Panc1 (cell line): ENCODE results near the gene ORC6. TPM values are rescaled to one million over a fixed set of nuclear protein-coding genes. Genes with fewer than 3 reads are reported as not detected.

ENCODE experiments used
- ATAC-seq: fragments of 200-7000 bp; cut with Tn5 transposase; 2 replicates; pipeline ENCODE4 v1.9.1; 2020; ENCODE audit warnings: mild to moderate bottlenecking, moderate library complexity
- BruUV-seq: library from RNA; stranded (reverse); fragments of 400-500 nt; replicated peaks from 2 replicates; lab custom pipeline; 2021; lab: Mats Ljungman, UMichigan
- CTCF ChIA-PET: fragments of 300-600 bp; sonication (Branson Sonifier 250); formaldehyde crosslinking; loops from one replicate; lab custom pipeline; 2022; ENCODE audit warnings: antibody characterized with exemption; lab: Charles Lee
- POLR2A ChIA-PET: fragments of 300-600 bp; sonication (Branson Sonifier 250); formaldehyde crosslinking; loops from one replicate; lab custom pipeline; 2022; ENCODE audit warnings: antibody characterized with exemption; lab: Charles Lee
- DNase-seq: peaks from one replicate; pipeline ENCODE4 v3.0.0-alpha.2; 2010; ENCODE audit warnings: low read depth, low spot score
- H3K27ac ChIP-seq: 2 replicates; pipeline ENCODE4 v1.5.1; 2011; ENCODE audit warnings: mild to moderate bottlenecking, low read length, inconsistent platforms
- H3K27me3 ChIP-seq: fragments of 200-500 bp; sonication (Bioruptor generic); 2 replicates; pipeline ENCODE4 v1.6.0; 2014; ENCODE audit warnings: low read length, inconsistent platforms; ENCODE audit not compliant: control insufficient read depth, insufficient read depth
- H3K36me3 ChIP-seq: fragments of 200-500 bp; sonication (Bioruptor generic); 2 replicates; pipeline ENCODE4 v1.5.1; 2014; ENCODE audit warnings: inconsistent platforms, mild to moderate bottlenecking, low read length, moderate library complexity; ENCODE audit not compliant: control insufficient read depth, insufficient read depth
- H3K4me1 ChIP-seq: 2 replicates; pipeline ENCODE4 v1.5.1; 2011; ENCODE audit warnings: inconsistent platforms, mild to moderate bottlenecking, low read length, moderate library complexity; ENCODE audit not compliant: control insufficient read depth, insufficient read depth
- H3K4me3 ChIP-seq, 2 experiments: 2 replicates each; pipeline ENCODE4 v1.5.1; 2011 to 2012; ENCODE audit warnings: low read depth in 2 of 2, low read length in 2 of 2, mild to moderate bottlenecking in 2 of 2, inconsistent platforms in 1 of 2, moderate library complexity in 1 of 2
- H3K9me3 ChIP-seq: fragments of 200-500 bp; sonication (Bioruptor generic); 2 replicates; pipeline ENCODE4 v1.5.1; 2014; ENCODE audit warnings: low read depth, mild to moderate bottlenecking, inconsistent platforms, low read length, moderate library complexity; ENCODE audit not compliant: control insufficient read depth, insufficient read depth
- POLR2AphosphoS5 ChIP-seq: IDR thresholded peaks from 2 replicates; pipeline ENCODE4 v1.6.1; 2012; ENCODE audit warnings: mild to moderate bottlenecking, low read depth, low read length, moderate library complexity
- REST ChIP-seq, 2 experiments: IDR thresholded peaks; 2 replicates each; pipeline ENCODE4 v1.6.1; 2011 to 2012; ENCODE audit warnings: low read depth in 2 of 2, control low read depth in 1 of 2, low read length in 1 of 2, mild to moderate bottlenecking in 1 of 2, moderate library complexity in 1 of 2; ENCODE audit not compliant: insufficient read depth in 1 of 2
- SIN3A ChIP-seq: IDR thresholded peaks from 2 replicates; pipeline ENCODE4 v1.6.1; 2012; ENCODE audit warnings: low read depth, mild to moderate bottlenecking, low read length, moderate library complexity, borderline replicate concordance; ENCODE audit not compliant: insufficient read depth
- TCF7L2 ChIP-seq: IDR thresholded peaks from 2 replicates; pipeline ENCODE4 v1.6.1; 2011; ENCODE audit warnings: mild to moderate bottlenecking, low read depth, low read length, inconsistent platforms
- in situ Hi-C: cut with HindIII; loops from 2 replicates; pipeline ENCODE4 v1.10.0; 2016; ENCODE audit warnings: low sequenced_read_pairs, low pct_unique_long_range_greater_than_20kb
- intact Hi-C: fragments of 100-400 bp; cut with micrococcal nuclease; formaldehyde crosslinking; loops from one replicate; pipeline ENCODE4 v1.10.0; 2022; ENCODE audit not compliant: unreplicated experiment
- total RNA-seq: library from RNA; stranded (reverse); gene quantifications from one replicate; pipeline ENCODE4 v1.2.1, GENCODE V29; 2021; ENCODE audit not compliant: unreplicated experiment
- TF ChIP-seq, protein P1 (sequence below): fragments of 450-650 bp; IDR thresholded peaks from 2 replicates; pipeline ENCODE4 v1.5.1; 2017; ENCODE audit warnings: mild to moderate bottlenecking

Gene ORC6
- total RNA-seq, 1 experiment from 2014 or later: 33.5 TPM

DNA sequence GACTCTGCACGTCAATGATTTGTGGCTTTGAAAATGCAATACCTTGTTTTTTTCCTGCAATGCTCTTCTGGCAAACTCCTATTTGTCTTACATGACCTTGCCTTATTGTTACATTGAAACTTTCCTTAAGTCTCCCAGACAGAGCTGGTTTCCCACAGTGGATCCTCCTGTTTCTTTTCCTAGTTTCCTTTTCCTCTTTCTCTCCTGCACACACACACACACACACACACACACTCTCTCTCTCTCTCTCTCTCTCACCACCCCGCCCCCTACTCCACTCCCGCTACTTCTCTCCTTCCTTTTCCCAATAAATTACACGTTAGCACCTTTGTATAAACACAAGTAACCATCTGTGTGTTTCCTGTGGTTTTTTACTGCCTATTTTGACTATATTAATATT is 2.3 kb downstream of the ORC6 start:
- in situ Hi-C loops (no loop called here), intact Hi-C loops (no loop called here)
- no peaks in the 10 kb centered on the region for H3K27me3 ChIP-seq
- no peak for ATAC-seq
- POLR2A ChIA-PET: no interaction called here
- H3K4me1 ChIP-seq: peaks cover 17% of the 10 kb centered on the region
- H3K9me3 ChIP-seq: no peaks in the 10 kb centered on the region
- no peak for DNase-seq
- peak overlapping the region; percentile 12 to 85; a peak in 2 of 4 replicates for H3K4me3 ChIP-seq
- 0 out of 2 replicates have a peak overlapping the region, but pooled peaks have one; percentile 91 for H3K27ac ChIP-seq
- CTCF ChIA-PET: interaction anchor here (0.7 to 0.8 kb wide), 2 partner anchors 370 to 403 kb away, joined by 3 to 13 read pairs; no protein-coding TSS in a partner anchor
- TF ChIP-seq POLR2AphosphoS5 (no peak), SIN3A (no peak), TCF7L2 (no peak), REST (IDR thresholded peaks at IDR 0.05; ENCODE audit: insufficient read depth in 1 of 2, low read depth in 2 of 2, low read length in 1 of 2) (no peak)
- TF ChIP-seq, protein P1, sequence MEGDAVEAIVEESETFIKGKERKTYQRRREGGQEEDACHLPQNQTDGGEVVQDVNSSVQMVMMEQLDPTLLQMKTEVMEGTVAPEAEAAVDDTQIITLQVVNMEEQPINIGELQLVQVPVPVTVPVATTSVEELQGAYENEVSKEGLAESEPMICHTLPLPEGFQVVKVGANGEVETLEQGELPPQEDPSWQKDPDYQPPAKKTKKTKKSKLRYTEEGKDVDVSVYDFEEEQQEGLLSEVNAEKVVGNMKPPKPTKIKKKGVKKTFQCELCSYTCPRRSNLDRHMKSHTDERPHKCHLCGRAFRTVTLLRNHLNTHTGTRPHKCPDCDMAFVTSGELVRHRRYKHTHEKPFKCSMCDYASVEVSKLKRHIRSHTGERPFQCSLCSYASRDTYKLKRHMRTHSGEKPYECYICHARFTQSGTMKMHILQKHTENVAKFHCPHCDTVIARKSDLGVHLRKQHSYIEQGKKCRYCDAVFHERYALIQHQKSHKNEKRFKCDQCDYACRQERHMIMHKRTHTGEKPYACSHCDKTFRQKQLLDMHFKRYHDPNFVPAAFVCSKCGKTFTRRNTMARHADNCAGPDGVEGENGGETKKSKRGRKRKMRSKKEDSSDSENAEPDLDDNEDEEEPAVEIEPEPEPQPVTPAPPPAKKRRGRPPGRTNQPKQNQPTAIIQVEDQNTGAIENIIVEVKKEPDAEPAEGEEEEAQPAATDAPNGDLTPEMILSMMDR: no peak
- BruUV-seq: no TSS peak
- peaks cover 19% of the 10 kb centered on the region for H3K36me3 ChIP-seq

DNA sequence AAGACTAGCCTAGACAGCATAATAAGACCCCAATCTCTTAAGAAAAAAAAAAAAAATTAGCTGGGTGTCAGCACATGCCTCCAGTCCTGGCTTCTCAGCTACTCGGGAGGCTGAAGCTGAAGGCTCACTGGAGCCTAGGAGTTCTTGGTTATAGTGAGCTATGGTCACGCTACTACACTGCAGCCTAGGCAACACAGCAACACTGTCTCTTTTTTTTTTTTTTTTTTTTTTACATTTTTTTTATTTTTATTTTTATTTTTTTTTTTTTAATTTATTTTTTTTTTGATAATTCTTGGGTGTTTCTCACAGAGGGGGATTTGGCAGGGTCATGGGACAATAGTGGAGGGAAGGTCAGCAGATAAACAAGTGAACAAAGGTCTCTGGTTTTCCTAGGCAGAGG is 4.1 kb downstream of the ORC6 start:
- intact Hi-C loops (no loop called here), in situ Hi-C loops (no loop called here)
- TF ChIP-seq POLR2AphosphoS5 (no peak), SIN3A (no peak), TCF7L2 (no peak), REST (IDR thresholded peaks at IDR 0.05; ENCODE audit: insufficient read depth in 1 of 2, low read depth in 2 of 2, low read length in 1 of 2) (no peak)
- TF ChIP-seq, protein P1: no peak
- H3K9me3 ChIP-seq: no peaks in the 10 kb centered on the region
- DNase-seq: no peak
- POLR2A ChIA-PET: no interaction called here
- peaks cover 8% of the 10 kb centered on the region for H3K4me1 ChIP-seq
- CTCF ChIA-PET: no interaction called here
- peaks cover 17% of the 10 kb centered on the region for H3K36me3 ChIP-seq
- BruUV-seq: no TSS peak
- no peak for ATAC-seq
- no peaks in the 10 kb centered on the region for H3K27me3 ChIP-seq
- no peak overlapping the region for H3K4me3 ChIP-seq
- no peak overlapping the region for H3K27ac ChIP-seq
